HG03025 (cell line): ENCODE results near the gene PCSK4.

ENCODE experiments used
- ATAC-seq: cut with Tn5 transposase; IDR thresholded peaks from one replicate; pipeline ENCODE4 v1.9.1; 2021; ENCODE audit warnings: mild to moderate bottlenecking, moderate library complexity; ENCODE audit not compliant: unreplicated experiment, low FRiP score

The PCSK4 gene

GRCh38 chr19:1457031-1457739 lies 33.0 kb downstream of the PCSK4 start:
- no peak for ATAC-seq

- no peak for ATAC-seq
Measured at GRCh38 chr19:1456121-1456900, 33.8 kb downstream of the PCSK4 start.

- ATAC-seq = no peak
Measured at GRCh38 chr19:1455336-1456120, 34.6 kb downstream of the PCSK4 start.

GRCh38 chr19:1455002-1455335 lies 35.2 kb downstream of the PCSK4 start:
- no peak for ATAC-seq

- no peak for ATAC-seq
Measured at GRCh38 chr19:1453525-1454364, 36.4 kb downstream of the PCSK4 start.

GRCh38 chr19:1452802-1453524 lies 37.2 kb downstream of the PCSK4 start:
- no peak for ATAC-seq

GRCh38 chr19:1451916-1452801 lies 38.0 kb downstream of the PCSK4 start:
- ATAC-seq = no peak

- no peak for ATAC-seq
Measured at GRCh38 chr19:1450735-1451731, 39.1 kb downstream of the PCSK4 start.

GRCh38 chr19:1449467-1450442 lies 40.4 kb downstream of the PCSK4 start, which contains the start of gene APC2:
TSS of gene APC2 (plus strand) at chr19:1450121. CDS start at chr19:1453002, 2,881 bp downstream.
- ATAC-seq = no peak

- ATAC-seq = no peak
Measured at GRCh38 chr19:1447944-1448343, 42.2 kb downstream of the PCSK4 start.

- ATAC-seq = no peak
Measured at GRCh38 chr19:1447504-1447903, 42.6 kb downstream of the PCSK4 start.

- no peak for ATAC-seq
Measured at GRCh38 chr19:1446713-1447481, 43.3 kb downstream of the PCSK4 start.

GRCh38 chr19:1445932-1446712 lies 44.0 kb downstream of the PCSK4 start:
- no peak for ATAC-seq

- ATAC-seq = peak; percentile 49
Measured at GRCh38 chr19:1445185-1445931, 44.8 kb downstream of the PCSK4 start.
